ENCODE results near the gene CIB2. TPM values are rescaled to one million over a fixed set of nuclear protein-coding genes. Genes with fewer than 3 reads are reported as not detected.

Gene CIB2
- polyA plus RNA-seq, 1 of the 3 experiments (the other 2 are of a cell fraction): 39.6 TPM

DNA sequence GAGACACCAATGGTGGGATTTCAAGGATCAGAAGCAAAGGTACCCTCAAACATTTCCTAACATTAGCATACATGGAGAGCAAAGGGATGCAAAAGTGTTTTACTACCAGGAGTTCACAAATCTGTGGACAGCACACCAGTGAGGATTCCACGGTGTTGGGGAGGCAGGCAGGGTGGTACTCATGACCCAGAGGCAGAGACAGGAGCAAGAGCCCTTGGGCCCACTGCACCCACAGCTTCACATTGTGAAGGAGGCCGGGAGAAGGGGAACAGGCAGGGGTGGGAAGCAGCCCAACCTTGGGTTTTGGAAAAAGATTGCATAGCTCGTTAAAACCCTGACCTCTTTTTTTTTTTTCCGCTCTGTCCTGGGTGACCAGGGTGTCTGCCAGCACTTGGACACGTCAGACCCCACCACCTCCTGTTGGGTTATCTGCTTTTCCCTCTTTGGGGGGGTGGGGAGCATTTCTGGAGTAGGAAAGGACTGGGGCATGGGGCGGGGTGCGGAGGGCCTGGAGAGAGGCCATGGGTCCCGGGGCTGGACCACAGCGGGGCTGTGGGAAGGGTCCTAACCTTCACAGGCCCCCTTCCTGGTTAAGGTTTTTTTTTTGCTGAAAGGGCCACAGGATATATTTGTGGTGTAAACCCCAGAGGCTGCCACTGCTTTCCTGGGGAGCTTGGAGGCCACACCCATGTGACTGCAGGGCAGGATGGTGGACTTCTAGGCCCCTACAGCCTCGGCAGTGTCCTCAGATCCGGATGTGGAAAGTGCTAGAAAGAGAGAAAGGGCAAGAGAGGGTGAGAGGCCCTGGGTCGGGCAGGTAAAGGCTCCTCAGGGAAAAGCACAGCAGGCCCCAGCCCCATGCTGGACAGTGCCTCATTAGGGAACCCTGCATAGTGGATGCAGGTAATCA lies 26.4 kb downstream of the CIB2 start:
- H4K20me1 ChIP-seq (ENCODE audit: insufficient read depth): no peaks in the 10 kb centered on the region
- no peak overlapping the region for H3K4me2 ChIP-seq
- H3K4me3 ChIP-seq (ENCODE audit: low read depth in 2 of 2, low read length in 1 of 2): no peak overlapping the region
- H2AFZ ChIP-seq (ENCODE audit: low read depth): no peak overlapping the region
- no peaks in the 10 kb centered on the region for H3K36me3 ChIP-seq (replicated peaks in 1 of 2; ENCODE audit: control insufficient read depth in 1 of 2, insufficient read depth in 2 of 2, low read length in 1 of 2)
- no peaks in the 10 kb centered on the region for H3K79me2 ChIP-seq (ENCODE audit: insufficient read depth)
- H3F3A ChIP-seq (replicated peaks; ENCODE audit: insufficient read depth): no peaks in the 10 kb centered on the region
- WGBS (ENCODE audit: low lambda C conversion rate): 82% methylated on average over 8 of the region's 12 CpGs
- no peaks in the 10 kb centered on the region for H3K9me3 ChIP-seq
- ChIA-PET CTCF (interaction anchor here (1.2 to 8.8 kb wide), 3 partner anchors 138 to 146 kb away, joined by 3 to 175 read pairs (median 30); no protein-coding TSS in a partner anchor), POLR2A (interaction anchor here (0.6 to 1.0 kb wide), 2 partner anchors 11 to 148 kb away, joined by 3 read pairs; no protein-coding TSS in a partner anchor)
- H3K9ac ChIP-seq: no peak overlapping the region
- no peak overlapping the region for H3K27ac ChIP-seq (ENCODE audit: low read depth in 2 of 2, low read length in 1 of 2)
- H3K4me1 ChIP-seq (ENCODE audit: control insufficient read depth in 1 of 2, insufficient read depth in 2 of 2, low read depth in 1 of 2, low read length in 1 of 2): no peaks in the 10 kb centered on the region; a peak in 1 of 4 replicates
- no peak for DNase-seq
- TF ChIP-seq SMC3 (IDR thresholded peaks at IDR 0.05; ENCODE audit: low read depth, low read length): no peak
- no peak for TF ChIP-seq GATA2 (CRISPR knock-in tag; IDR thresholded peaks at IDR 0.05)
- no peak for TF ChIP-seq YY1 (IDR thresholded peaks at IDR 0.05; ENCODE audit: low read depth)
- TF ChIP-seq FOXM1 (IDR thresholded peaks at IDR 0.05; ENCODE audit: low read depth): no peak
- TF ChIP-seq RCOR1 (IDR thresholded peaks at IDR 0.05; ENCODE audit: low read length): no peak
- TF ChIP-seq TAF1 (IDR thresholded peaks at IDR 0.05; ENCODE audit: borderline replicate concordance, low read depth, low read length): no peak
- TF ChIP-seq EP300 (IDR thresholded peaks at IDR 0.05; ENCODE audit: borderline replicate concordance in 1 of 2, low read depth in 1 of 2, low read length in 1 of 2): no peak
- H3K9me2 ChIP-seq: no peaks in the 10 kb centered on the region
- H3K27me3 ChIP-seq (ENCODE audit: insufficient read depth): no peaks in the 10 kb centered on the region

DNA sequence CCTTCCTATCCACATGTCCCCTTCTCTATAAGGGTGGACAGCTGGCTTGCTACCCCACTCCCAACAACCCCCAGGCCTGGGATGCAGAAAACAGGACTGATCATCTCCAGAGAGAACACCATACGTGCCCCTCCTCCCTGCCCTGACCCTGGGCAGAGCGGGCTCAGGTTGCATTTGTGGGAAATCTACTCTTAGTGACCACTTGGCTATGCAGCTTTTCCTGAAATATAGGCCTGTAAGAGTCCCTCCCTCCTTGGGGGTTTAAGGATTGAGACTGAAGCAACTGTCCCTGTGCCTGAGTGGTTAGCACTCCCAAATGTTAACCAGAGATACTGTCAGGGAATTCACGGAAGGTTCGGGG lies 27.1 kb downstream of the CIB2 start:
- H3K79me2 ChIP-seq (ENCODE audit: insufficient read depth): no peaks in the 10 kb centered on the region
- WGBS (ENCODE audit: low lambda C conversion rate): 91% methylated on average over 4 of the region's 4 CpGs
- no peaks in the 10 kb centered on the region; a peak in 1 of 4 replicates for H3K4me1 ChIP-seq (ENCODE audit: control insufficient read depth in 1 of 2, insufficient read depth in 2 of 2, low read depth in 1 of 2, low read length in 1 of 2)
- H3K4me2 ChIP-seq: no peak overlapping the region
- POLR2A ChIA-PET: interaction anchor here (0.6 to 1.0 kb wide), 2 partner anchors 11 to 148 kb away, joined by 3 read pairs; no protein-coding TSS in a partner anchor
- H2AFZ ChIP-seq (ENCODE audit: low read depth): no peak overlapping the region
- CTCF ChIA-PET: interaction anchor here (1.0 to 4.8 kb wide), 4 partner anchors 8 to 137 kb away, joined by 3 to 30 read pairs (median 4); no protein-coding TSS in a partner anchor
- no peak overlapping the region for H3K9ac ChIP-seq
- H3K9me2 ChIP-seq: no peaks in the 10 kb centered on the region
- no peaks in the 10 kb centered on the region for H3K9me3 ChIP-seq
- no peak overlapping the region for H3K4me3 ChIP-seq (ENCODE audit: low read depth in 2 of 2, low read length in 1 of 2)
- no peaks in the 10 kb centered on the region for H3K27me3 ChIP-seq (ENCODE audit: insufficient read depth)
- no peaks in the 10 kb centered on the region for H4K20me1 ChIP-seq (ENCODE audit: insufficient read depth)
- H3K27ac ChIP-seq (ENCODE audit: low read depth in 2 of 2, low read length in 1 of 2): no peak overlapping the region
- H3K36me3 ChIP-seq (replicated peaks in 1 of 2; ENCODE audit: control insufficient read depth in 1 of 2, insufficient read depth in 2 of 2, low read length in 1 of 2): no peaks in the 10 kb centered on the region
- DNase-seq: no peak
- TF ChIP-seq, protein P1, sequence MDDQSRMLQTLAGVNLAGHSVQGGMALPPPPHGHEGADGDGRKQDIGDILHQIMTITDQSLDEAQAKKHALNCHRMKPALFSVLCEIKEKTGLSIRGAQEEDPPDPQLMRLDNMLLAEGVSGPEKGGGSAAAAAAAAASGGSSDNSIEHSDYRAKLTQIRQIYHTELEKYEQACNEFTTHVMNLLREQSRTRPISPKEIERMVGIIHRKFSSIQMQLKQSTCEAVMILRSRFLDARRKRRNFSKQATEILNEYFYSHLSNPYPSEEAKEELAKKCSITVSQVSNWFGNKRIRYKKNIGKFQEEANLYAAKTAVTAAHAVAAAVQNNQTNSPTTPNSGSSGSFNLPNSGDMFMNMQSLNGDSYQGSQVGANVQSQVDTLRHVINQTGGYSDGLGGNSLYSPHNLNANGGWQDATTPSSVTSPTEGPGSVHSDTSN (IDR thresholded peaks at IDR 0.05): no peak
- no peak for TF ChIP-seq USF1 (IDR thresholded peaks at IDR 0.05; ENCODE audit: borderline replicate concordance, low read depth)
- TF ChIP-seq, protein P2, sequence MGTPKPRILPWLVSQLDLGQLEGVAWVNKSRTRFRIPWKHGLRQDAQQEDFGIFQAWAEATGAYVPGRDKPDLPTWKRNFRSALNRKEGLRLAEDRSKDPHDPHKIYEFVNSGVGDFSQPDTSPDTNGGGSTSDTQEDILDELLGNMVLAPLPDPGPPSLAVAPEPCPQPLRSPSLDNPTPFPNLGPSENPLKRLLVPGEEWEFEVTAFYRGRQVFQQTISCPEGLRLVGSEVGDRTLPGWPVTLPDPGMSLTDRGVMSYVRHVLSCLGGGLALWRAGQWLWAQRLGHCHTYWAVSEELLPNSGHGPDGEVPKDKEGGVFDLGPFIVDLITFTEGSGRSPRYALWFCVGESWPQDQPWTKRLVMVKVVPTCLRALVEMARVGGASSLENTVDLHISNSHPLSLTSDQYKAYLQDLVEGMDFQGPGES (IDR thresholded peaks at IDR 0.05; ENCODE audit: low read depth, low read length): no peak
- TF ChIP-seq FOSL2 (IDR thresholded peaks at IDR 0.05; ENCODE audit: borderline replicate concordance, low read depth): no peak
- TF ChIP-seq MEF2A (IDR thresholded peaks at IDR 0.05; ENCODE audit: borderline replicate concordance, low read depth): no peak
- no peaks in the 10 kb centered on the region for H3F3A ChIP-seq (replicated peaks; ENCODE audit: insufficient read depth)
